SW 1271 (cell line): Measurements from ENCODE around the gene OTOP3.
A peak's percentile ranks its signal among the peaks of the same experiment; 100 is the strongest.

Experiments
- DNase-seq, 2 experiments: peaks; one replicate each; lab custom pipeline; 2025; lab: John Stamatoyannopoulos, UW

The OTOP3 gene

GRCh38 chr17:74939534-74939933, 3.8 kb downstream of the OTOP3 start:
- DNase-seq: no peak

GRCh38 chr17:74941128-74941725, 5.5 kb downstream of the OTOP3 start:
- no peak for DNase-seq

GRCh38 chr17:74943808-74944522, 8.3 kb downstream of the OTOP3 start:
- no peak for DNase-seq

GRCh38 chr17:74945543-74945942, 9.8 kb downstream of the OTOP3 start:
- no peak for DNase-seq

GRCh38 chr17:74946641-74947040, 10.9 kb downstream of the OTOP3 start:
- no peak for DNase-seq

GRCh38 chr17:74947041-74947754, 11.5 kb downstream of the OTOP3 start:
- DNase-seq: no peak

- no peak for DNase-seq
Observed at GRCh38 chr17:74949455-74950115, 13.9 kb downstream of the OTOP3 start.

- no peak for DNase-seq
Observed at GRCh38 chr17:74950207-74950606, 14.5 kb downstream of the OTOP3 start.

- DNase-seq: no peak
Observed at GRCh38 chr17:74951065-74951464, 15.4 kb downstream of the OTOP3 start.

- DNase-seq: no peak
Observed at GRCh38 chr17:74951680-74952421, 16.2 kb downstream of the OTOP3 start.

GRCh38 chr17:74952431-74953133, 16.9 kb downstream of the OTOP3 start:
- DNase-seq: no peak

GRCh38 chr17:74953134-74953687, 17.5 kb downstream of the OTOP3 start:
- DNase-seq: no peak

GRCh38 chr17:74954115-74954514, 18.4 kb downstream of the OTOP3 start:
- no peak for DNase-seq

GRCh38 chr17:74954665-74955421, 19.1 kb downstream of the OTOP3 start:
- DNase-seq: no peak

GRCh38 chr17:74956093-74956492, 20.4 kb downstream of the OTOP3 start:
- DNase-seq: no peak

- peak; percentile 23 to 32 for DNase-seq
Observed at GRCh38 chr17:74957935-74958740, 22.4 kb downstream of the OTOP3 start.

GRCh38 chr17:74959826-74960515, 24.3 kb downstream of the OTOP3 start:
- DNase-seq: no peak

GRCh38 chr17:74960570-74961342, 25.1 kb downstream of the OTOP3 start:
- no peak for DNase-seq
